ENCODE data around the gene DBN1. TPM values are rescaled to one million over a fixed set of nuclear protein-coding genes. Genes with fewer than 3 reads are reported as not detected.

Gene DBN1
- total RNA-seq (10 to 100 TPM; 35.1 to 91.6 (median 57.0) TPM), polyA plus RNA-seq (10 to 100 TPM; 18.4 to 55.4 TPM)
- long read RNA-seq, donor 1, transcript DBN1-202 (14 exons, 2,995 nt), result major isoform, 503 of 628 reads
- long read RNA-seq, donor 1, partial matches to known transcripts, result 60 of 628 reads
- long read RNA-seq, donor 1, other reads (novel, unspliced or antisense), result 61 of 628 reads
- long read RNA-seq, donor 2, transcript DBN1-202 (14 exons, 2,995 nt), result major isoform, 12 of 35 reads
- long read RNA-seq, donor 2, partial matches to known transcripts, result 23 of 35 reads
- long read RNA-seq, donor 2, other reads (novel, unspliced or antisense), result 0 of 35 reads
- long read RNA-seq, donor 3, transcript DBN1-202 (14 exons, 2,995 nt), result major isoform, 205 of 269 reads
- long read RNA-seq, donor 3, partial matches to known transcripts, result 30 of 269 reads
- long read RNA-seq, donor 3, other reads (novel, unspliced or antisense), result 33 of 269 reads

DNA sequence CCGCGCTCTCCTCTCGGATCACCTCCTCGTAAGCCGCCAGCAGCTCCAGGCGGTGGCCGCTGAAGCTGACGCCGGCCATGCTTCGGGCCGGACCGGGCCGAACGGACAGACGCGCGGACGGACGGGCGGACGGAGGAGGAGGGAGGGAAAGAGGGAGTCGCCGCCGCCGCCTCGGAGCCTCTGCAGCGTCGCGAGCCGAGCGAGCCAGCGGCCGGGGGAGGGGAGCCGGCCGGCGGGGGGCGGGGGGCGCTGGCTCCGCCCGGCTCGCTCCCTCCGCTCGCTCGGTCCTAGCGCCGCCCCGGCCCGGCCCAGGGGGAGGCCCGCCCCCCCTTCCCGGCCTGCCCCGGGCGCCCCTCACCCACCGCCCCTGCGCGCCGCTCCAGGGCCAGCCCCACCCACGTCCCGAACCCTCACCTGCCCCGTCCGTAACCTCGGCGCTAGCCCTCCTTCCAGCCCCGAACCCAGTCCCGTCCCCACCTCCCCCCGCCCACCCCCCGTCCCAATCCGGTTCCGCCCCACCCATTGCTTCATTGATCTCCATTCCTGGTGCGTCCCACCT lies at the start of gene DBN1:
DBN1 (minus strand) TSS at position 192 of the 559 bp plus-strand sequence; CDS start at position 79, 113 bp downstream.
- Histone ChIP-seq H3K4me3 (peak within 1 kb of the TSS; percentile 80), H3K9me3 (no peaks in the 10 kb centered on the region), H3K27me3 (no peaks in the 10 kb centered on the region), H3K36me3 (no peaks in the 10 kb centered on the region), H3K4me1 (ENCODE audit: insufficient read depth) (peaks cover 21% of the 10 kb centered on the region), H3K27ac (peak within 1 kb of the TSS; percentile 61 to 69)
- intact Hi-C loops (cut with DNase I), result no loop called here
- 1 to 3% (median 1%) methylated on average over 12 to 68 of the region's 69 CpGs for WGBS, 3 donors
- TF ChIP-seq POLR2A (IDR thresholded peaks at IDR 0.05) (no peak), EP300 (IDR thresholded peaks at IDR 0.05) (no peak)
- TF ChIP-seq, protein P1, sequence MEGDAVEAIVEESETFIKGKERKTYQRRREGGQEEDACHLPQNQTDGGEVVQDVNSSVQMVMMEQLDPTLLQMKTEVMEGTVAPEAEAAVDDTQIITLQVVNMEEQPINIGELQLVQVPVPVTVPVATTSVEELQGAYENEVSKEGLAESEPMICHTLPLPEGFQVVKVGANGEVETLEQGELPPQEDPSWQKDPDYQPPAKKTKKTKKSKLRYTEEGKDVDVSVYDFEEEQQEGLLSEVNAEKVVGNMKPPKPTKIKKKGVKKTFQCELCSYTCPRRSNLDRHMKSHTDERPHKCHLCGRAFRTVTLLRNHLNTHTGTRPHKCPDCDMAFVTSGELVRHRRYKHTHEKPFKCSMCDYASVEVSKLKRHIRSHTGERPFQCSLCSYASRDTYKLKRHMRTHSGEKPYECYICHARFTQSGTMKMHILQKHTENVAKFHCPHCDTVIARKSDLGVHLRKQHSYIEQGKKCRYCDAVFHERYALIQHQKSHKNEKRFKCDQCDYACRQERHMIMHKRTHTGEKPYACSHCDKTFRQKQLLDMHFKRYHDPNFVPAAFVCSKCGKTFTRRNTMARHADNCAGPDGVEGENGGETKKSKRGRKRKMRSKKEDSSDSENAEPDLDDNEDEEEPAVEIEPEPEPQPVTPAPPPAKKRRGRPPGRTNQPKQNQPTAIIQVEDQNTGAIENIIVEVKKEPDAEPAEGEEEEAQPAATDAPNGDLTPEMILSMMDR (IDR thresholded peaks at IDR 0.05), result no peak
- peak; percentile 53 to 76 (median 68) for DNase-seq

DNA sequence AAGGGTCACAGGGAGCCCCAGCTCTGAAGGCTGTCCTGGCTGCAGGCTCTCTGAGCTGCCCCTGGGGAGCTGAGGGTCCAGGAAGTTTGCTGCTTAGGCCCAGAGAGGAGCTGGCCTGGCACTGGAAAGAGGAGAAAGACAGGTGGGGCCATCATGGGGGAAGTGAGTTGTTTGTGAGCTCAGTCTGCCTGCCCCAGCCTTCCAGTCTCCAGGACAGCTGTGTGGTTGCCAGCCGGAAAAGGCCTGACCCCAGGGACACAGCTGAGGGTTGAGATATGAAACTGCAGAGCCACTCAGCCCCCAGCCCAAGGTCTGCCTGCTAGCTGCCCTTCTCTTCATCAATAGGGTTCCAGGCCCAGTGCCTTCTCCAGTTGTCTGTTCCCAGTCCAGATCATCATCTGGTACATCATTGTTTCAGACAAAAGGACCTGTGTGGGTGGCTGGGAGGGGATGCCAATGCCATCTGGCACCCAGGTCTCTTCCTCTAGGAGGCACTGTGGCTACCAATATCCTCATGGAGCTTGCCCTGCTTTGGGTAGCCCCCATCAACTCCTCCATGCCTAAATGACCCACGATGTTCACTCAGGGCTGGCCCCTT lies 47.6 kb upstream of the DBN1 start:
- Histone ChIP-seq H3K9me3 (no peaks in the 10 kb centered on the region), H3K36me3 (no peaks in the 10 kb centered on the region), H3K4me3 (no peak overlapping the region), H3K4me1 (ENCODE audit: insufficient read depth) (peaks cover 3% of the 10 kb centered on the region), H3K27ac (no peak overlapping the region), H3K27me3 (no peaks in the 10 kb centered on the region)
- TF ChIP-seq EP300 (IDR thresholded peaks at IDR 0.05), result no peak
- TF ChIP-seq, protein P1 (IDR thresholded peaks at IDR 0.05), result no peak
- TF ChIP-seq POLR2A (IDR thresholded peaks at IDR 0.05), result no peak
- no peak for DNase-seq
- intact Hi-C loops (cut with DNase I), result no loop called here
- WGBS, 3 donors, result 65 to 75% (median 75%) methylated on average over 2 of the region's 2 CpGs

DNA sequence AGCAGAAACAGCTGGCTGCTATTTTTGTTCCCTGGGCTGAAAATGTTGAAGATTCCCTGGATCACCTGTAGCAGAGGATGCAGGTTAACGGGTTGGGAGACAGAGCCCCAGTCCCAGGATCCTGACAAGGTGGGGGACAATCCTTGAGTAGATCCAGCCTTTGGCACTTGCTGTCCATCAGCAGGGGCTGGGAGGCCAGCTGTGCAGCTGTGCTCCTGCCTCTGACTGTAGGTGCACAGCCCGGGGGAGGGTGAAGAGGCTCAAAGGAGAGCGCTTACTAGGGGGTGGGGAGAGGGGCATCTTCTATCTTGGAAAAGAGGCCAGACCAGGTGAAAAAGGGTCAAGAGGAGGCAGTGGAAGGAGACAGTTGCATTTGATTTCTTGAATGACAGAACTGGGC lies 46.8 kb upstream of the DBN1 start:
- Histone ChIP-seq H3K27ac (no peak overlapping the region), H3K9me3 (no peaks in the 10 kb centered on the region), H3K36me3 (no peaks in the 10 kb centered on the region), H3K4me1 (ENCODE audit: insufficient read depth) (peaks cover 5% of the 10 kb centered on the region), H3K4me3 (no peak overlapping the region), H3K27me3 (no peaks in the 10 kb centered on the region)
- peak in 1 of 5 donors; percentile 3 for DNase-seq
- 77 to 82% (median 82%) methylated on average over 3 of the region's 3 CpGs for WGBS, 3 donors
- TF ChIP-seq, protein P1 (IDR thresholded peaks at IDR 0.05), result no peak
- TF ChIP-seq EP300 (IDR thresholded peaks at IDR 0.05) (no peak), POLR2A (IDR thresholded peaks at IDR 0.05) (no peak)
- intact Hi-C loops (cut with DNase I), result no loop called here

DNA sequence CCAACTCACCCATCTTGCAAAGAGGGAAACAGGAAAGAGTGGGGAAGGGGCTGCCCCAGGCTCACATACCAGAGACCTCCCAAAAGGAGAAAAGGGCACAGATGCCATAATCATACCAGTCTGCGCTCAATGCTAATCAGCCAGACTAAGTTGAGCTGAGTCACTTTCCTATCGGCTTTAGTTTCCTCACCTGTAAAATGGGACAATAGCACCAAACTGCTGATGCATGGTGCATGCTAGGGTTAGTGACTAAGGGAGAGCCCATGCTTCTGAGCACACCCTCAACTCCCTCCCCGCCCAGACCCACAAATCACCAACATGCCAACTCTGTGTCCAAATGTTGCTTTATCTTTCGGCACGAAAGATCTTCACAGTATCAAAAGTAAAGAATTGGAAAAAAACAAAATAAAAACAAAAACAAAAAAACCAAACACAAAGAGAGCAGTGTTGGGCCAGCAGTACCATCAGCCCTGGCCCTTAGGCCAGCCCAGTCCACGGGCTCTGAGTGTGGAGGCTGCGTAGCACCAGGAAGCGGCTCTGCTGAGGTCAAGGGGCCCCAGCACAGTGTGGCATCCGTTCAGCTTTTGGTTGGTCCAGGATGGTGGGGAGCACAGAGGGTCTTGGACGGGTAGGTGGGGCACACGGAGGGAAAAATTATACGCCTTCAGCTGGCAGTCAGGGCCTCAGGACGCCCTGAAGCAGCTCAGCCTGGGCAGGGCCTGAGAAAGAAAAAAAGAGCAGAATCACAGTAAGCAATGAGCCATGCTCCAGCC lies 46.2 kb upstream of the DBN1 start:
- no peak overlapping the region for H3K27ac ChIP-seq
- H3K4me1 ChIP-seq (ENCODE audit: insufficient read depth), result peaks cover 5% of the 10 kb centered on the region
- intact Hi-C loops (cut with DNase I), result no loop called here
- 71 to 84% (median 74%) methylated on average over 13 of the region's 13 CpGs for WGBS, 3 donors
- H3K9me3 ChIP-seq, result no peaks in the 10 kb centered on the region
- no peak overlapping the region for H3K4me3 ChIP-seq
- no peaks in the 10 kb centered on the region for H3K36me3 ChIP-seq
- TF ChIP-seq EP300 (IDR thresholded peaks at IDR 0.05) (no peak), POLR2A (IDR thresholded peaks at IDR 0.05) (no peak)
- TF ChIP-seq, protein P1 (IDR thresholded peaks at IDR 0.05), result no peak
- no peaks in the 10 kb centered on the region for H3K27me3 ChIP-seq
- DNase-seq, result peak in 1 of 5 donors; percentile 16

Measured in ovary (tissue), 10 donors.